ENCODE results near the gene TRIM56. TPM values are rescaled to one million over a fixed set of nuclear protein-coding genes. Genes with fewer than 3 reads are reported as not detected.

Gene TRIM56
- total and polyA plus RNA-seq, 9 of the 15 experiments (the other 6 are each of a cell fraction or from before 2014, with no cell fraction given): 2.0 to 29.7 (median 11.6) TPM

DNA sequence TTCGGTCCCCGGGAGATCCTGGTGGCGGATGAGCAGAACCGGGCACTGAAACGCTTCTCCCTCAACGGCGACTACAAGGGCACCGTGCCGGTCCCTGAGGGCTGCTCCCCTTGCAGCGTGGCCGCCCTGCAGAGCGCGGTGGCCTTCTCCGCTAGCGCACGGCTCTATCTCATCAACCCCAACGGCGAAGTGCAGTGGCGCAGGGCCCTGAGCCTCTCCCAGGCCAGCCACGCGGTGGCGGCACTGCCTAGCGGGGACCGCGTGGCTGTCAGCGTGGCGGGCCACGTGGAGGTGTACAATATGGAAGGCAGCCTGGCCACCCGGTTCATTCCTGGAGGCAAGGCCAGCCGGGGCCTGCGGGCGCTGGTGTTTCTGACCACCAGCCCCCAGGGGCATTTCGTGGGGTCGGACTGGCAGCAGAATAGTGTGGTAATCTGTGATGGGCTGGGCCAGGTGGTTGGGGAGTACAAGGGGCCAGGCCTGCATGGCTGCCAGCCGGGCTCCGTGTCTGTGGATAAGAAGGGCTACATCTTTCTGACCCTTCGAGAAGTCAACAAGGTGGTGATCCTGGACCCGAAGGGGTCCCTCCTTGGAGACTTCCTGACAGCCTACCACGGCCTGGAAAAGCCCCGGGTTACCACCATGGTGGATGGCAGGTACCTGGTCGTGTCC, 3.7 kb downstream of the TRIM56 start (continued):
- TF ChIP-seq, protein P1, sequence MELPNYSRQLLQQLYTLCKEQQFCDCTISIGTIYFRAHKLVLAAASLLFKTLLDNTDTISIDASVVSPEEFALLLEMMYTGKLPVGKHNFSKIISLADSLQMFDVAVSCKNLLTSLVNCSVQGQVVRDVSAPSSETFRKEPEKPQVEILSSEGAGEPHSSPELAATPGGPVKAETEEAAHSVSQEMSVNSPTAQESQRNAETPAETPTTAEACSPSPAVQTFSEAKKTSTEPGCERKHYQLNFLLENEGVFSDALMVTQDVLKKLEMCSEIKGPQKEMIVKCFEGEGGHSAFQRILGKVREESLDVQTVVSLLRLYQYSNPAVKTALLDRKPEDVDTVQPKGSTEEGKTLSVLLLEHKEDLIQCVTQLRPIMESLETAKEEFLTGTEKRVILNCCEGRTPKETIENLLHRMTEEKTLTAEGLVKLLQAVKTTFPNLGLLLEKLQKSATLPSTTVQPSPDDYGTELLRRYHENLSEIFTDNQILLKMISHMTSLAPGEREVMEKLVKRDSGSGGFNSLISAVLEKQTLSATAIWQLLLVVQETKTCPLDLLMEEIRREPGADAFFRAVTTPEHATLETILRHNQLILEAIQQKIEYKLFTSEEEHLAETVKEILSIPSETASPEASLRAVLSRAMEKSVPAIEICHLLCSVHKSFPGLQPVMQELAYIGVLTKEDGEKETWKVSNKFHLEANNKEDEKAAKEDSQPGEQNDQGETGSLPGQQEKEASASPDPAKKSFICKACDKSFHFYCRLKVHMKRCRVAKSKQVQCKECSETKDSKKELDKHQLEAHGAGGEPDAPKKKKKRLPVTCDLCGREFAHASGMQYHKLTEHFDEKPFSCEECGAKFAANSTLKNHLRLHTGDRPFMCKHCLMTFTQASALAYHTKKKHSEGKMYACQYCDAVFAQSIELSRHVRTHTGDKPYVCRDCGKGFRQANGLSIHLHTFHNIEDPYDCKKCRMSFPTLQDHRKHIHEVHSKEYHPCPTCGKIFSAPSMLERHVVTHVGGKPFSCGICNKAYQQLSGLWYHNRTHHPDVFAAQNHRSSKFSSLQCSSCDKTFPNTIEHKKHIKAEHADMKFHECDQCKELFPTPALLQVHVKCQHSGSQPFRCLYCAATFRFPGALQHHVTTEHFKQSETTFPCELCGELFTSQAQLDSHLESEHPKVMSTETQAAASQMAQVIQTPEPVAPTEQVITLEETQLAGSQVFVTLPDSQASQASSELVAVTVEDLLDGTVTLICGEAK (IDR thresholded peaks at IDR 0.05): no peak
- TF ChIP-seq, protein P1 (CRISPR knock-in tag; IDR thresholded peaks at IDR 0.05): no peak
- TF ChIP-seq ZNF41 (CRISPR knock-in tag; conservative IDR thresholded peaks at IDR 0.05) (no peak), MAZ (CRISPR knock-in tag; conservative IDR thresholded peaks at IDR 0.05 in 1 of 2, IDR thresholded peaks at IDR 0.05 in 1 of 2) (no peak), PHB2 (IDR thresholded peaks at IDR 0.05; ENCODE audit: low read depth) (no peak), KLF6 (CRISPR knock-in tag; IDR thresholded peaks at IDR 0.05; ENCODE audit: borderline replicate concordance) (no peak)
- TF ChIP-seq, protein P2, sequence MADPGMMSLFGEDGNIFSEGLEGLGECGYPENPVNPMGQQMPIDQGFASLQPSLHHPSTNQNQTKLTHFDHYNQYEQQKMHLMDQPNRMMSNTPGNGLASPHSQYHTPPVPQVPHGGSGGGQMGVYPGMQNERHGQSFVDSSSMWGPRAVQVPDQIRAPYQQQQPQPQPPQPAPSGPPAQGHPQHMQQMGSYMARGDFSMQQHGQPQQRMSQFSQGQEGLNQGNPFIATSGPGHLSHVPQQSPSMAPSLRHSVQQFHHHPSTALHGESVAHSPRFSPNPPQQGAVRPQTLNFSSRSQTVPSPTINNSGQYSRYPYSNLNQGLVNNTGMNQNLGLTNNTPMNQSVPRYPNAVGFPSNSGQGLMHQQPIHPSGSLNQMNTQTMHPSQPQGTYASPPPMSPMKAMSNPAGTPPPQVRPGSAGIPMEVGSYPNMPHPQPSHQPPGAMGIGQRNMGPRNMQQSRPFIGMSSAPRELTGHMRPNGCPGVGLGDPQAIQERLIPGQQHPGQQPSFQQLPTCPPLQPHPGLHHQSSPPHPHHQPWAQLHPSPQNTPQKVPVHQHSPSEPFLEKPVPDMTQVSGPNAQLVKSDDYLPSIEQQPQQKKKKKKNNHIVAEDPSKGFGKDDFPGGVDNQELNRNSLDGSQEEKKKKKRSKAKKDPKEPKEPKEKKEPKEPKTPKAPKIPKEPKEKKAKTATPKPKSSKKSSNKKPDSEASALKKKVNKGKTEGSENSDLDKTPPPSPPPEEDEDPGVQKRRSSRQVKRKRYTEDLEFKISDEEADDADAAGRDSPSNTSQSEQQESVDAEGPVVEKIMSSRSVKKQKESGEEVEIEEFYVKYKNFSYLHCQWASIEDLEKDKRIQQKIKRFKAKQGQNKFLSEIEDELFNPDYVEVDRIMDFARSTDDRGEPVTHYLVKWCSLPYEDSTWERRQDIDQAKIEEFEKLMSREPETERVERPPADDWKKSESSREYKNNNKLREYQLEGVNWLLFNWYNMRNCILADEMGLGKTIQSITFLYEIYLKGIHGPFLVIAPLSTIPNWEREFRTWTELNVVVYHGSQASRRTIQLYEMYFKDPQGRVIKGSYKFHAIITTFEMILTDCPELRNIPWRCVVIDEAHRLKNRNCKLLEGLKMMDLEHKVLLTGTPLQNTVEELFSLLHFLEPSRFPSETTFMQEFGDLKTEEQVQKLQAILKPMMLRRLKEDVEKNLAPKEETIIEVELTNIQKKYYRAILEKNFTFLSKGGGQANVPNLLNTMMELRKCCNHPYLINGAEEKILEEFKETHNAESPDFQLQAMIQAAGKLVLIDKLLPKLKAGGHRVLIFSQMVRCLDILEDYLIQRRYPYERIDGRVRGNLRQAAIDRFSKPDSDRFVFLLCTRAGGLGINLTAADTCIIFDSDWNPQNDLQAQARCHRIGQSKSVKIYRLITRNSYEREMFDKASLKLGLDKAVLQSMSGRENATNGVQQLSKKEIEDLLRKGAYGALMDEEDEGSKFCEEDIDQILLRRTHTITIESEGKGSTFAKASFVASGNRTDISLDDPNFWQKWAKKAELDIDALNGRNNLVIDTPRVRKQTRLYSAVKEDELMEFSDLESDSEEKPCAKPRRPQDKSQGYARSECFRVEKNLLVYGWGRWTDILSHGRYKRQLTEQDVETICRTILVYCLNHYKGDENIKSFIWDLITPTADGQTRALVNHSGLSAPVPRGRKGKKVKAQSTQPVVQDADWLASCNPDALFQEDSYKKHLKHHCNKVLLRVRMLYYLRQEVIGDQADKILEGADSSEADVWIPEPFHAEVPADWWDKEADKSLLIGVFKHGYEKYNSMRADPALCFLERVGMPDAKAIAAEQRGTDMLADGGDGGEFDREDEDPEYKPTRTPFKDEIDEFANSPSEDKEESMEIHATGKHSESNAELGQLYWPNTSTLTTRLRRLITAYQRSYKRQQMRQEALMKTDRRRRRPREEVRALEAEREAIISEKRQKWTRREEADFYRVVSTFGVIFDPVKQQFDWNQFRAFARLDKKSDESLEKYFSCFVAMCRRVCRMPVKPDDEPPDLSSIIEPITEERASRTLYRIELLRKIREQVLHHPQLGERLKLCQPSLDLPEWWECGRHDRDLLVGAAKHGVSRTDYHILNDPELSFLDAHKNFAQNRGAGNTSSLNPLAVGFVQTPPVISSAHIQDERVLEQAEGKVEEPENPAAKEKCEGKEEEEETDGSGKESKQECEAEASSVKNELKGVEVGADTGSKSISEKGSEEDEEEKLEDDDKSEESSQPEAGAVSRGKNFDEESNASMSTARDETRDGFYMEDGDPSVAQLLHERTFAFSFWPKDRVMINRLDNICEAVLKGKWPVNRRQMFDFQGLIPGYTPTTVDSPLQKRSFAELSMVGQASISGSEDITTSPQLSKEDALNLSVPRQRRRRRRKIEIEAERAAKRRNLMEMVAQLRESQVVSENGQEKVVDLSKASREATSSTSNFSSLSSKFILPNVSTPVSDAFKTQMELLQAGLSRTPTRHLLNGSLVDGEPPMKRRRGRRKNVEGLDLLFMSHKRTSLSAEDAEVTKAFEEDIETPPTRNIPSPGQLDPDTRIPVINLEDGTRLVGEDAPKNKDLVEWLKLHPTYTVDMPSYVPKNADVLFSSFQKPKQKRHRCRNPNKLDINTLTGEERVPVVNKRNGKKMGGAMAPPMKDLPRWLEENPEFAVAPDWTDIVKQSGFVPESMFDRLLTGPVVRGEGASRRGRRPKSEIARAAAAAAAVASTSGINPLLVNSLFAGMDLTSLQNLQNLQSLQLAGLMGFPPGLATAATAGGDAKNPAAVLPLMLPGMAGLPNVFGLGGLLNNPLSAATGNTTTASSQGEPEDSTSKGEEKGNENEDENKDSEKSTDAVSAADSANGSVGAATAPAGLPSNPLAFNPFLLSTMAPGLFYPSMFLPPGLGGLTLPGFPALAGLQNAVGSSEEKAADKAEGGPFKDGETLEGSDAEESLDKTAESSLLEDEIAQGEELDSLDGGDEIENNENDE (IDR thresholded peaks at IDR 0.05; ENCODE audit: low read depth, low read length): no peak

All from K562 (cell line).